ENCODE measurements around the gene DHRS12.

Gene DHRS12

GRCh38 chr13:51768378-51768921 lies 35.5 kb downstream of the DHRS12 start:
- H3K27ac ChIP-seq (ENCODE audit: low read length, poor library complexity, severe bottlenecking) = no peak overlapping the region
- no peak overlapping the region for H2AK5ac ChIP-seq (ENCODE audit: low read length, severe bottlenecking)
- no peak for DNase-seq
- no peak overlapping the region for H3K4me3 ChIP-seq (ENCODE audit: insufficient read depth in 1 of 2, low read depth in 1 of 2, low read length in 2 of 2)
- peak overlapping the region in 1 of 2 experiments; percentile 10 for H2BK12ac ChIP-seq (ENCODE audit: low read length in 2 of 2)
- H3K4ac ChIP-seq (ENCODE audit: low read depth in 1 of 2, low read length in 2 of 2) = no peak overlapping the region
- H3K4me1 ChIP-seq (ENCODE audit: control insufficient read depth, insufficient read depth, low read depth, low read length) = peaks cover 11% of the 10 kb centered on the region
- WGBS = 83% methylated on average over 15 of the region's 15 CpGs
- peaks cover 0 to 7% of the 10 kb centered on the region in 2 experiments for H3K27me3 ChIP-seq (ENCODE audit: control insufficient read depth in 1 of 2, insufficient read depth in 1 of 2, low read length in 2 of 2)
- H3K79me1 ChIP-seq (replicated peaks; ENCODE audit: low read length, poor library complexity, severe bottlenecking) = peaks cover 16% of the 10 kb centered on the region
- H4K8ac ChIP-seq (ENCODE audit: low read length) = no peak overlapping the region
- no peak overlapping the region for H3K9ac ChIP-seq (ENCODE audit: low read length)
- no peak overlapping the region for H3K18ac ChIP-seq (ENCODE audit: low read depth in 1 of 2, low read length in 2 of 2)
- H2BK5ac ChIP-seq (ENCODE audit: low read depth, low read length, poor library complexity, severe bottlenecking) = no peak overlapping the region
- peak overlapping the region in 1 of 2 experiments; percentile 56 for H3K14ac ChIP-seq (ENCODE audit: low read length in 2 of 2)
- H3K36me3 ChIP-seq (ENCODE audit: control insufficient read depth in 1 of 2, insufficient read depth in 2 of 2, low read depth in 1 of 2, low read length in 2 of 2) = peaks cover 24 to 25% of the 10 kb centered on the region in 2 experiments
- no peaks in the 10 kb centered on the region for H3K9me3 ChIP-seq (ENCODE audit: control insufficient read depth, low read length)
- no peak overlapping the region for H3K23ac ChIP-seq (ENCODE audit: low read length in 2 of 2)
- H2AFZ ChIP-seq (ENCODE audit: low read depth, low read length) = no peak overlapping the region
- H3K4me2 ChIP-seq (ENCODE audit: low read length, poor library complexity, severe bottlenecking) = no peak overlapping the region
- H2BK120ac ChIP-seq (ENCODE audit: low read depth, low read length) = no peak overlapping the region
- H4K91ac ChIP-seq (ENCODE audit: low read length) = no peak overlapping the region
- no peak overlapping the region for H2BK15ac ChIP-seq (ENCODE audit: low read depth, poor library complexity, severe bottlenecking)

- no peak overlapping the region for H4K91ac ChIP-seq (ENCODE audit: low read length)
- H2BK15ac ChIP-seq (ENCODE audit: low read depth, poor library complexity, severe bottlenecking) = no peak overlapping the region
- H2AK5ac ChIP-seq (ENCODE audit: low read length, severe bottlenecking) = no peak overlapping the region
- H3K4me1 ChIP-seq (ENCODE audit: control insufficient read depth, insufficient read depth, low read depth, low read length) = peaks cover 11% of the 10 kb centered on the region
- no peak overlapping the region for H2BK5ac ChIP-seq (ENCODE audit: low read depth, low read length, poor library complexity, severe bottlenecking)
- H3K27ac ChIP-seq (ENCODE audit: low read length, poor library complexity, severe bottlenecking) = no peak overlapping the region
- H3K4me3 ChIP-seq (ENCODE audit: insufficient read depth in 1 of 2, low read depth in 1 of 2, low read length in 2 of 2) = no peak overlapping the region
- no peaks in the 10 kb centered on the region for H3K27me3 ChIP-seq (ENCODE audit: control insufficient read depth in 1 of 2, insufficient read depth in 1 of 2, low read length in 2 of 2)
- no peaks in the 10 kb centered on the region for H3K9me3 ChIP-seq (ENCODE audit: control insufficient read depth, low read length)
- no peak overlapping the region for H3K4me2 ChIP-seq (ENCODE audit: low read length, poor library complexity, severe bottlenecking)
- H3K23ac ChIP-seq (ENCODE audit: low read length in 2 of 2) = no peak overlapping the region
- no peak overlapping the region for H3K14ac ChIP-seq (ENCODE audit: low read length in 2 of 2)
- H2AFZ ChIP-seq (ENCODE audit: low read depth, low read length) = no peak overlapping the region
- no peak overlapping the region for H2BK120ac ChIP-seq (ENCODE audit: low read depth, low read length)
- H3K18ac ChIP-seq (ENCODE audit: low read depth in 1 of 2, low read length in 2 of 2) = no peak overlapping the region
- H4K8ac ChIP-seq (ENCODE audit: low read length) = no peak overlapping the region
- DNase-seq = no peak
- peaks cover 27 to 33% of the 10 kb centered on the region in 2 experiments for H3K36me3 ChIP-seq (ENCODE audit: control insufficient read depth in 1 of 2, insufficient read depth in 2 of 2, low read depth in 1 of 2, low read length in 2 of 2)
- H2BK12ac ChIP-seq (ENCODE audit: low read length in 2 of 2) = no peak overlapping the region
- WGBS = 96% methylated on average over 8 of the region's 8 CpGs
- H3K4ac ChIP-seq (ENCODE audit: low read depth in 1 of 2, low read length in 2 of 2) = no peak overlapping the region
- no peak overlapping the region for H3K9ac ChIP-seq (ENCODE audit: low read length)
- H3K79me1 ChIP-seq (replicated peaks; ENCODE audit: low read length, poor library complexity, severe bottlenecking) = peaks cover 17% of the 10 kb centered on the region
Measured at GRCh38 chr13:51767100-51767499, 36.9 kb downstream of the DHRS12 start.

GRCh38 chr13:51765142-51765515 lies 38.8 kb downstream of the DHRS12 start:
- DNase-seq = no peak
- no peak overlapping the region for H2BK120ac ChIP-seq (ENCODE audit: low read depth, low read length)
- H3K79me1 ChIP-seq (replicated peaks; ENCODE audit: low read length, poor library complexity, severe bottlenecking) = peaks cover 20% of the 10 kb centered on the region
- H3K9ac ChIP-seq (ENCODE audit: low read length) = peak overlapping the region; percentile 79
- no peak overlapping the region for H2AFZ ChIP-seq (ENCODE audit: low read depth, low read length)
- 91% methylated on average over 2 of the region's 4 CpGs for WGBS
- peak overlapping the region in 1 of 2 experiments; percentile 54 for H3K18ac ChIP-seq (ENCODE audit: low read depth in 1 of 2, low read length in 2 of 2)
- no peaks in the 10 kb centered on the region for H3K27me3 ChIP-seq (ENCODE audit: control insufficient read depth in 1 of 2, insufficient read depth in 1 of 2, low read length in 2 of 2)
- H4K8ac ChIP-seq (ENCODE audit: low read length) = peak overlapping the region; percentile 14
- peak overlapping the region in 1 of 2 experiments; percentile 70 for H3K4me3 ChIP-seq (ENCODE audit: insufficient read depth in 1 of 2, low read depth in 1 of 2, low read length in 2 of 2)
- H3K4me2 ChIP-seq (ENCODE audit: low read length, poor library complexity, severe bottlenecking) = no peak overlapping the region
- no peak overlapping the region for H2BK15ac ChIP-seq (ENCODE audit: low read depth, poor library complexity, severe bottlenecking)
- H2AK5ac ChIP-seq (ENCODE audit: low read length, severe bottlenecking) = no peak overlapping the region
- H2BK5ac ChIP-seq (ENCODE audit: low read depth, low read length, poor library complexity, severe bottlenecking) = no peak overlapping the region
- peaks cover 14% of the 10 kb centered on the region for H3K4me1 ChIP-seq (ENCODE audit: control insufficient read depth, insufficient read depth, low read depth, low read length)
- H2BK12ac ChIP-seq (ENCODE audit: low read length in 2 of 2) = peak overlapping the region in 1 of 2 experiments; percentile 94
- no peaks in the 10 kb centered on the region for H3K9me3 ChIP-seq (ENCODE audit: control insufficient read depth, low read length)
- H3K27ac ChIP-seq (ENCODE audit: low read length, poor library complexity, severe bottlenecking) = peak overlapping the region; percentile 6
- H3K4ac ChIP-seq (ENCODE audit: low read depth in 1 of 2, low read length in 2 of 2) = peak overlapping the region in 1 of 2 experiments; percentile 65
- peak overlapping the region in 1 of 2 experiments; percentile 94 for H3K14ac ChIP-seq (ENCODE audit: low read length in 2 of 2)
- H3K23ac ChIP-seq (ENCODE audit: low read length in 2 of 2) = no peak overlapping the region
- H3K36me3 ChIP-seq (ENCODE audit: control insufficient read depth in 1 of 2, insufficient read depth in 2 of 2, low read depth in 1 of 2, low read length in 2 of 2) = peaks cover 38 to 43% of the 10 kb centered on the region in 2 experiments
- H4K91ac ChIP-seq (ENCODE audit: low read length) = no peak overlapping the region

- H3K18ac ChIP-seq (ENCODE audit: low read depth in 1 of 2, low read length in 2 of 2) = peak overlapping the region; percentile 54 to 58
- no peak overlapping the region for H2BK5ac ChIP-seq (ENCODE audit: low read depth, low read length, poor library complexity, severe bottlenecking)
- H2BK12ac ChIP-seq (ENCODE audit: low read length in 2 of 2) = peak overlapping the region in 1 of 2 experiments; percentile 94
- H3K4me3 ChIP-seq (ENCODE audit: insufficient read depth in 1 of 2, low read depth in 1 of 2, low read length in 2 of 2) = peak overlapping the region in 1 of 2 experiments; percentile 70
- no peak overlapping the region for H2AK5ac ChIP-seq (ENCODE audit: low read length, severe bottlenecking)
- peaks cover 14% of the 10 kb centered on the region for H3K4me1 ChIP-seq (ENCODE audit: control insufficient read depth, insufficient read depth, low read depth, low read length)
- DNase-seq = peak; percentile 98
- WGBS = 56% methylated on average over 10 of the region's 12 CpGs
- H4K8ac ChIP-seq (ENCODE audit: low read length) = peak overlapping the region; percentile 21
- no peaks in the 10 kb centered on the region for H3K27me3 ChIP-seq (ENCODE audit: control insufficient read depth in 1 of 2, insufficient read depth in 1 of 2, low read length in 2 of 2)
- no peak overlapping the region for H4K91ac ChIP-seq (ENCODE audit: low read length)
- no peak overlapping the region for H2BK15ac ChIP-seq (ENCODE audit: low read depth, poor library complexity, severe bottlenecking)
- peaks cover 19% of the 10 kb centered on the region for H3K79me1 ChIP-seq (replicated peaks; ENCODE audit: low read length, poor library complexity, severe bottlenecking)
- peaks cover 38 to 48% of the 10 kb centered on the region in 2 experiments for H3K36me3 ChIP-seq (ENCODE audit: control insufficient read depth in 1 of 2, insufficient read depth in 2 of 2, low read depth in 1 of 2, low read length in 2 of 2)
- H3K14ac ChIP-seq (ENCODE audit: low read length in 2 of 2) = peak overlapping the region in 1 of 2 experiments; percentile 94
- H3K23ac ChIP-seq (ENCODE audit: low read length in 2 of 2) = no peak overlapping the region
- peak overlapping the region; percentile 6 for H2AFZ ChIP-seq (ENCODE audit: low read depth, low read length)
- H3K9ac ChIP-seq (ENCODE audit: low read length) = peak overlapping the region; percentile 79
- H3K4me2 ChIP-seq (ENCODE audit: low read length, poor library complexity, severe bottlenecking) = no peak overlapping the region
- H3K4ac ChIP-seq (ENCODE audit: low read depth in 1 of 2, low read length in 2 of 2) = peak overlapping the region in 1 of 2 experiments; percentile 65
- H3K27ac ChIP-seq (ENCODE audit: low read length, poor library complexity, severe bottlenecking) = peak overlapping the region; percentile 6
- no peak overlapping the region for H2BK120ac ChIP-seq (ENCODE audit: low read depth, low read length)
- no peaks in the 10 kb centered on the region for H3K9me3 ChIP-seq (ENCODE audit: control insufficient read depth, low read length)
Measured at GRCh38 chr13:51764184-51765141, 39.5 kb downstream of the DHRS12 start.

Measured in mesenchymal stem cell (in vitro differentiated cells and primary cell).